DMS114 treated with DMSO at 0.1 percent for 48 hours (cell line): ENCODE measurements around the gene ALPP.
"Not testable (repeated sequence)": the region's sequence is repeated elsewhere in the genome, so short reads cannot be mapped to it uniquely, and the experiment has no call there.

Experiments used
- DNase-seq: peaks from one replicate; lab custom pipeline; 2025; ENCODE audit not compliant: unreplicated experiment; lab: John Stamatoyannopoulos, UW

The ALPP gene

DNA sequence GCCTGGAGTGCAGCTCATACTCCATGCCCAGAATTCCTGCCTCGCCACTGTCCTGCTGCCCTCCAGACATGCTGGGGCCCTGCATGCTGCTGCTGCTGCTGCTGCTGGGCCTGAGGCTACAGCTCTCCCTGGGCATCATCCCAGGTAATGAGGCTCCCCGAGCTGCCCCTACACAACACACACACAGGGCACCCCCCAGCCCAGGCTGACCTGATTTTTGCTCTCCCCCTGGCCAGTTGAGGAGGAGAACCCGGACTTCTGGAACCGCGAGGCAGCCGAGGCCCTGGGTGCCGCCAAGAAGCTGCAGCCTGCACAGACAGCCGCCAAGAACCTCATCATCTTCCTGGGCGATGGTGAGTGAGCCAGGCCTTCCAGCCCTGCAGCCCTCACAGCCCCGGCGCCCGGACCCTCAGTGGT is at the start of gene ALPP:
ALPP (plus strand) TSS at position 17 of the 417 bp plus-strand sequence; CDS start at position 69, 52 bp downstream.
- not testable (repeated sequence) for DNase-seq

DNA sequence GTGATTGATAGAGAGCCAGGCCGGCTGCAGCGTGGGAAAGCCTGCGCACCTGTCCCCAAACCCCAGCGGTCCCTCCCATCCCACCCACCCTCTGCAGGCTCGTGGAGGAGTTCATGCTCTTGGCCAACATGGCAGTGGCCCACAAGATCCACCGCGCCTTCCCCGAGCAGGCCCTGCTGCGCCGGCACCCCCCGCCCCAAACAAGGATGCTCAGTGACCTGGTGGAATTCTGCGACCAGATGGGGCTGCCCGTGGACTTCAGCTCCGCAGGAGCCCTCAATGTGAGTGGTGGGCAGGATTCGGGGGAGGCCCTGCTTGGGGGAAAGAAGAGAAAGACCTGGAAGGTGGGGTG is 48.9 kb upstream of the ALPP start:
- no peak for DNase-seq

DNA sequence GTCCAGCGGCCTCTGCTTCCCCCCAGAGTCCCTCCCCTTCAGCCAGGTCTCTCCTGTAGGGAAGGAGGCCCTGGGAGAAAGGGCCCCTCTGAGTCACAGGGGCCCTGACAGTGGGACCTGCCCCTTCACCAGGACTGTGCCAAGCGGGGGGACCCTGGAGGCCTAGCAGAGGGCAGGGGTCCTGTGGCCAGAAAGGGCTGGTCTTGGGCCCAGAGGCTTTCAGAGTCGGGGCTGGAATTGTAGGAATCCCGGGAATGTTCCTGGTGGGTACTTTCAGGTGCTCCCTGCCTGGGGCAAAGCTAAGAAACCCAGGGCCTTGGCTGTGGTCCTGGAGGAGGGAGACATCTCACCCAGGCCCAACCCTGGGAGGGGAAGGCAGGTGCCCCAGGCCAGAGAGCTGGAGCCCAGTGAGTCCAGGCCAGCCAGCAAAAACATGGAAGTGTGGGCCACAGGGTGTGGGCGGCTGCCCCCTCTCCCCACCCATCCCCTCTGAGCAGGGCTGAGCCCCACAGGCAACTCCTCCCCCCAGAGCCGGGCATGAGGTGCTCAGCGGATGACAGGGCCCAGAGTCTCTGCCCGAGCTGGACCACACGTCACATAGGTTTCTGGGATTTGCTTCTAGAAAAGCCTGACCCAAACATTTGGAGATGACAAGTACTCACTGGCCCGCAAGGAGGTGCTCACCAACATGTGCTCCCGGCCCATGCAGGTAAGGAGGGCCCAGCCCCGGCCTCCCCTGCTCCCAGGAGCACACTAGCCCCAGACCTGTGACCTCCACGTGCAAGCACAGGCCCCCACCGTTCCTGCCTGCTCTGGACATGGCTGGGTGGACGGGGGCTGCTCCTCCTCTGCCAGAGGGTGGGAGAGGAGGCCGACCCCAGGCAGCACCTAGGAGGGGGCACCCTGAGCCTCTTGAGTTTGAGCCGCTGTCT is 48.2 kb upstream of the ALPP start:
- DNase-seq = no peak

DNA sequence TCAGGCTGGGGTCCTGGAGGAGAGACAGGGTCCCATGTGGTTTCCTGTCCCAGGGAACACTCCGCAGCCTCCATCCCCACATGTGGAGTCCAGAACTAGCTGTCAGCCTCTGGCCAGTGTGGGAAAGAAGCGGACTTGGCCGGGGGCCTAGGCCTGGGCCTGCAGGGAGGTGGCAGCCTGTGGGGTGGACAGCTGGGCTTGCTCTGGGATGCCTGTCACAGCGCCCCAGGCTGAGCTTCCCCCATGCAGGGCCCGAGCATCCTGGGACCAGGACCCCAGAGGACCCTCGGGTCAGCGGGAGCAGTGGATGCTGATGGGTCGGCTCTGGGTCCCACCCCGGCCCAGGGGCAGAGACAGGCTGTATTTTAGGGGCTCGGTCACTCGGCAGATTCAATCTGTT is 47.5 kb upstream of the ALPP start:
- not testable (repeated sequence) for DNase-seq

DNA sequence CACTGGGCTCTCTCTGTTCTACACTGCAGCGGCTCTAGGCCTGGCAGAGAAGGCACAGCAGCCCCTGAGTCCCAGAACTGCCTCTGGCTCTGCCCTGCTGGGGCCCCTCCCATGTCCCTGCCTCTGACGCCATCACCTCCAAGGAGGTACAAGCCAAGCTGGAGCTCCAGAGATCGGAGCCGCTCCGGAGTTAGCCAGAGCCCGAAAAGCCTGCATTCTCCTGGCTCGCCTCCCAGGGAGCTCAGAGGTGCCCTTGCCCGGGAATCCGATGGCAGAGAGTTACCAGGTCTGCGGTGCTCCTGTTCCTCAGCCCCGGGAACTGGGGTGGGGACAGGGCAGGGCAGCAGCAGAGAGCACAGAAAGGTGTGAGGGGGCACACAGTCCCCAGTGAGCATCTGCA is 46.9 kb upstream of the ALPP start:
- DNase-seq = not testable (repeated sequence)

DNA sequence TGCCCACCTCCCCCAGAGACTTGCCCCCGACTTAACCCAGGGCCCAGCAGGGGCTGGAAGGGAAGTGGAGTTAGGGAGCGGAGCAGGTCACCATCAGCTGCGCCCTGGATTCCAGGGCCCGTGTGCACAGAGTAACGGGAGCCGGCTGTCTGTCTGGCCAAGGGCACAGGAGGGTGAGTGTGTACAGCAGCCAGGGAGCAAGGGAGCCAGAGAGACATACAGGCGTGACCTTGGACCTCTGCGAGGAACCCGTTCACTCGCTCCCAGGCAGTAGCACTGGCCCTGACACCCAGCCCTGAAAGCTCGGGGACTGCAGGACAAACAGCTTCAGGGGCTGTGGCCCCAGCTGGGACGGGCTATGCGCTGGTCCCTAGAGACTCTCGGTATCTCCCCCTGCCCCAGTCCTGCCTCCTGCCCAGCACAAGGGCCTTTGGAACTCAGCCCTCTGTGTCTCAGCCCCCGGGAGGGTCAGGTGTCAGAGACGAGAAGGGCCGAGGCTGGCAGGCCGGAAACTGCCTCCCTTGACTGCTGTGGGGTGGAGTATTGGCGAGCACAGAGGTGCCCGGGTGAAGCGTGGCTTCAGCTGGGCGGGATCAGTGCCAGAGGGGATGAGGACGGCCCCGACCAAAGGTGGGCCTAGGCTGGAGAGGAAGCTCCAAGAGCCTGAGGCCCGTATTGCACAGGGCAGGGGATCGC is 46.2 kb upstream of the ALPP start:
- not testable (repeated sequence) for DNase-seq

DNA sequence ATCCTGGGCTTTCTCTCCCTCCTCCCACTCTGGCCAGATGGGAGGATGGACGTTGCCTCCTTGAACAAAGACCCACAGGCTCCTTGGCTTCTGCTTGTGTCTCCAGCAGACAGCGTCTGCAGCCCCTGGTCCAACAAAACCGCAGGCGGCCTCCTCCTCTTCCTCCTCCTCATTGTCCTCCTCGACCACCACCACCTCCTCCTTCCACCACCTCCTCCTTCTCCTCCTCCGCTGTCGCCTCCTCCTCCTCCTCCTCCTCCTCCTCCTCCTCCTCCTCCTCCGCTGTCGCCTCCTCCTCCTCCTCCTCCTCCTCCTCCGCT is 45.7 kb upstream of the ALPP start:
- no peak for DNase-seq

DNA sequence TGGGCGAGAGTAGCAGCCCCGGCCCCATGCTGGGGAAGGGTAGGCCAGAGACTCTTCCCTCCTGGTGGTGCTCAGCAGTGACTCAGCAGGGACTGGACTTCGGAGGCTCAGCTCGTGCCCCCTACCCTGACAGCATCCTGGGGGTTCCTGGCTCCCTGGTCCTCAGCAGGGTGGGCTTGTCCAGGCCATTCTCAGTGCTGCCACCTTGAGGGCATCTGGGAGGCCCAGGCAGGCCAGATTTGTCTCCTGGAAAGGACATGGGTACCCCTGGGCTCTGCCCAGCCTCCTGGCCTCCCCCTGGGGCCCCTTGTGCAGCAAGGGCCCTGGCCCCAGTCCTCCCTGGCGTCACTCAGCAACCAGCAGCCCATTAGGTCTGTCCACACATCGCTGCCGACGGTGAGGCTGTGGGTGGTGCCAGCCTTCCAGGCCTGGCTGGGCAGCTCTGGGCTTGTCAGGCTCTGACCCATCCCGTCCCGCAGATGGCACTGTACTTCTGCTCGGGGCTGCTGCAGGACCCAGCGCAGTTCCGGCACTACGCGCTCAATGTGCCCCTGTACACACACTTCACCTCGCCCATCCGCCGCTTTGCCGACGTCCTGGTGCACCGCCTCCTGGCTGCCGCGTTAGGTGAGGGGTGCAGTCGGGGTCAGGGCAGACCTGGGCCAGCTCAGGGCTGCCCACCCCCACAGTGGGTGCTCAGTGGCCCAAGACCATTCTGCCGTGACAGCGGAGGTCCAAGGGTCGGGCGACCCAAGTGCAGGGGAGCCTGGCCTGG is 45.0 kb upstream of the ALPP start:
- DNase-seq = no peak

DNA sequence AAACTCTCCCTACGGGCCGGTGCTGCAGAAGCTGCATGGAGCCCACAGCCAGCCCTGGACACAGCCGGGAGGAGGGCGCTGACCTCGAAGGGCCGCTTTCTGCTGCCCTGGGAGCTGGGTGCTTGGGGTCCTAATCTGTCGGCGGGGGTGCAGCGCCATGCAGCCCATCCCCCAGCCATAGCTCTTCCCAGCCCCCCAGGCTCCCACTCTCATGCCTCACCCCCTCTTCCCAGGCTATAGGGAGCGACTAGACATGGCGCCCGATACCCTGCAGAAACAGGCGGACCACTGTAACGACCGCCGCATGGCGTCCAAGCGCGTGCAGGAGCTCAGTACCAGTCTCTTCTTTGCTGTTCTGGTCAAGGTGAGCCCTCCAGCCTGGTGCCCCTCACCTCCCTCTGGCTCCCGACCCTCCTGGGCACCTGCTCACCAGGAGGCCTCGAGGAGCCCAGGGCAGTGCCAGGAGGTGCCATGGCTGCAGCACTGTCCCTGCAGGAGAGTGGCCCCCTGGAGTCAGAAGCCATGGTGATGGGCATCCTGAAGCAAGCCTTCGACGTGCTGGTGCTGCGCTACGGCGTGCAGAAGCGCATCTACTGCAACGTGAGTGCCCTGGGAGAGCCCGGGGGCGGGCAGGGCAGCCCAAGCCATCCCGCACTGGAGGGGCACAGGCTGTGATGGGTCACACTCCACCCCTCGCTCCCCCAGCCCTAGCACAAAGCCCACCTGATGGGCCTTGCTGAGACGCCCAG is 44.2 kb upstream of the ALPP start:
- not testable (repeated sequence) for DNase-seq

DNA sequence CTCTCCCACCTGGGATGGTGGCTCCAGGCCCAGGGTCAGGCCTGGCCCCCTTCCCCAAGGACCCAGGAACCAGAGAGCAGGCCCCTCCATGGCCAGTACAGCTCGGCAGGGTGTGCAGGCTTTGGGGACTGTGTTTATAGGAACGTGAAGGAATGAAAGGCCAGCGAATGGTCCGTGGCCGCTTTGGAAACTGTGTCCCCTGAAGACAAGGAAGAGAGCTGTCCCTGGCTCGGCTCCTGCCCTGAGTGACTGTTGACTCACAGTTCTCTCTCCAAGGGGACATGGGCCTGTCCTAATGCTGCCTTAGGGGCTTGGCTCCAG is 43.7 kb upstream of the ALPP start:
- not testable (repeated sequence) for DNase-seq

DNA sequence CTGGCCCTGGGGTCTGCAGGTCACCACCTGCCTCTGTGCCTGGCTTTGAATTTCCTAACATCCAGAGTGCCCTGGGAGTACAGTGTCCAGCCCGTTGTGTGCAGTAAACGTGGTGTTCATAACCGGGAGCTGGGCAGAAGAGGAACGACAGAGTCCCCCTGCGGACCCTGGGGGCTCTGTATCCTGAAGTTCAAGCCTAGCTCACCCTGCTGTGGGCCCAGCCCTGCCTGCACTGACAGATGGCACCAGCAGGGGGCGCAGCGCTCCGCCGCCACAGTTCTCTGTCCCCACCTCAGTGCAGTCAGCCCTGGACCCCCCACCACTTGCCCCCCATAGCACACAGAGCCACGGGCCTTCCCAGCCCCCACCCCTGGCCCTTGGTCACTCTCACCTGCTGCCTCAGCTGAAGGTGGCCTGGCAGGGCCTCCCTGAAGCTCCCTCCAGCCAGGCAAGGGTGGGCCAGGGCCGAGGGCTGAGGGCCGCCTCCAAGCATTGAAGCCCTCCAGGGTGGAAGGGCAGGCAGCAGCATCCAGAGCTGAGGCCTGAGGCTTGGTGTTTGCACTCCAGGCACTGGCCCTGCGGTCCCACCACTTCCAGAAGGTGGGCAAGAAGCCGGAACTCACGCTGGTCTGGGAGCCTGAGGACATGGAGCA is 43.2 kb upstream of the ALPP start:
- DNase-seq = not testable (repeated sequence)

DNA sequence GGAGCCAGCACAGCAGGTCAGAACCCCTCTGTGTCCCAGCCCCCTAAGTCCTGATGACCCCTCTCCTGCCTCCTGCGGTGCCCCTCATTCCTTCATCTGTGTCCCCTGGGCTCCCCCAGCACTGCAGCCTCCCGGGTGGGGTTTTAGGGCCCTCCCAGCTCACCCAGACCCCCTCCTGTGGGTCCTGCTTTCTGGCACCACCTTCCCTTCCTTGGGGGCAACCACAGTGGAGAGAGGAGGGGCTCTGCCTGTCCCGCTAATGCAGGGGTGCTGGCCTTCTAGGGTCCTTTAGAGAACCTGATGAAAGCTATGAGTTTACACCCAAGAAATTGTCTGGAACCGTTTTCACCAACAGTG is 42.7 kb upstream of the ALPP start:
- no peak for DNase-seq

DNA sequence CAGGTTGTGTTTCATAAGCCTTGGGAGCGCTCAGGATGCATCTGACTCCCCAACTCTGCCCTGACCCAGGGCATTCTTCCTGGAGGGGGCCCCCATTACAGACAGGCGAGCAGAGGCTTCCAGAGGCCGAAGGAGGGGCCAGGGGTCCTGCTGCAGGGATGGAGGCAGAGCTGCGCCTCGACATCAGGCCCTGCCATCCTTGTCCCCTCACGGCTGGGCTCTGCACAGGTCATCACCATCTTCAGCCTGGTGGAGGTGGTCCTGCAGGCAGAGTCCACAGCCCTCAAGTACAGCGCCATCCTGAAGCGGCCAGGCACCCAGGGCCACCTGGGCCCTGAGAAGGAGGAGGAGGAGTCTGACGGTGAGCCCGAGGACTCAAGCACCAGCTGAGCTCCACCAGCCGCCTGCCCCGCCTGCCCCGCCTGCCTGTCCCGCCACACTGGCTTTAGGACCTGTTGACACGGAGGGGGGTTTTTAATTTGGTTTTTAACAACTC is 42.3 kb upstream of the ALPP start:
- no peak for DNase-seq

DNA sequence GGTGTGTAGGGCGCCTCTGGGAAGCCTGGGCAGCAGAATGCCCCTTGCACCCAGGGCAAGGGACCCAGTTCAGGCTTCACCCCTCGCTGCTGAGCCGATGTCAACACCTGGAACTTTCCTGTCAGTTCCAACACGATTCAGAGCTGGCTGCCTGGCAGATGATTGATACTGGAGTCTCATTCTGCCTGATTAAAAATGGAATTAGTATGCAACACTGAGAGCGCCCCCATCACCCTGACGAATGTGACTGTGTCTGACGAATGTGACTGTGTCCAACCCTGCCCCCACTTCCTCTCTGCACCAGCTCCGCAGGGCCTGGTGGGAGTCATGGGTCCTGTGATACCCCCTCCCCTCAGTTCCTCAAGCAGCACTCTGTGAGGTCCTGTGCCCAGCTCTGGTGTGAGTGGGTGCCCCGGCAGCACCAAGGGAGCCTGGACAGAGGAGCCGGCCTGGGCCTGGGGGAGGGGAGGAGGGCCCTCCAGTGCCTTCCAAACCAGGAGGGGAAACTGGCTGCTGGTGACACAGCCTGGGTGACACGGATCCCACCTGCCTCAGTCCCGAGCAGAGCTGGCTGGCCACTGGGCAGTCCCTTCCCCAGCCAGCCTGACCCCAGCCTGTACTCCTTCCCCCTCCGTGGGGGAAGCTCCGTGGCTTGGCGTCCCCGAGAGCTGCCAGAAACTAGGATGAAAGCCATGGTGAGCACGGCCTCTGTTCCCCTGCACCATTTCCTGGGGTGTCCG is 41.4 kb upstream of the ALPP start:
- no peak for DNase-seq

DNA sequence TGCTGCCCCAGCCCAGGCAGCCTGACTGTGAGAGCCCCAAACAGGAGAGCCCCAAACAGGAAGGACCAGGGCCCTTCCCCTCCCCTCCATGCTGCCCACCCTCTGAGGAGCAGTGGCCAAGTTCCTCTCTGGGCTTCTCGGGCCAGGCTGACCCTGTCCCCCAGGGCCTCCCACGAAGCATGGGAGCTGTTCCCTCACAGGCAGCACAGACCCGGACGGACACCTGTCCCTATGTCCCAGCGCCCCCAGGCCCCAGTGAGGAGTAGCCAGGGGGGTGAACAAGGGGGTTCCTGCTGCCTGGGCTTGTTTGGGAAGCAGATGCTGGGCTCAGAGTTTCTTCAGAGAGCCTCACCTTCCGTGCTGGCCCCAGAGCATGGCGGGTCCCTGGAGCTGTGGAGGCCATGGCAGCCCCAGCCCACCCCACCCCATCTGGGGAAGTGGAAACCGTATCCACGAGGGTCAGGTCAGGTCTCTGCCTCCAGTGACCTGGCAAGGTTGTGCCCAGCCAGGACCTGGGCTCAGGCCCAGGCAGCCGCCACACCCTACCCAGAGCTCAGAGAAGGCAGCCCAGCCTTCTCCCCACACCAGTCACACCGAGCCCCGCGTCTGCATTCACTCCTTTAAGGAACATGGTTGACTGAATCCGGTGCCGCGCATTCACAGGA is 40.3 kb upstream of the ALPP start:
- DNase-seq = not testable (repeated sequence)

DNA sequence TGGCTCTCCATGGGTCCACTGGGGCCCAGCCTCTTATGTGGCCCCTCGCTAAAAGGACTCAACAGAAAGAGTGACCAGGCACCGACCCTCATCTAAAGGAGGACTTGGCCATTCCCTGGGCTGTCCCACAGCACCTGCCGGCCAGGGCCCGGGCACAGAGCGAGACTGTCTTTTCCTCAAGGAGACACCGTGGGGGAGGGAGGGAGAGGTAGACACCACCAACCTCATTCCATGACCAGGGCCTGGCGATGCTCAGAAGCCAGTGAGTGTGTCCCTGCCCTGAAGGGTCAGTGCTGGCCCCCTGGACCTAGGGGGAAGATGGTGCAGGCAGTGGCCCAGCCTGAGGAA is 39.8 kb upstream of the ALPP start:
- no peak for DNase-seq

DNA sequence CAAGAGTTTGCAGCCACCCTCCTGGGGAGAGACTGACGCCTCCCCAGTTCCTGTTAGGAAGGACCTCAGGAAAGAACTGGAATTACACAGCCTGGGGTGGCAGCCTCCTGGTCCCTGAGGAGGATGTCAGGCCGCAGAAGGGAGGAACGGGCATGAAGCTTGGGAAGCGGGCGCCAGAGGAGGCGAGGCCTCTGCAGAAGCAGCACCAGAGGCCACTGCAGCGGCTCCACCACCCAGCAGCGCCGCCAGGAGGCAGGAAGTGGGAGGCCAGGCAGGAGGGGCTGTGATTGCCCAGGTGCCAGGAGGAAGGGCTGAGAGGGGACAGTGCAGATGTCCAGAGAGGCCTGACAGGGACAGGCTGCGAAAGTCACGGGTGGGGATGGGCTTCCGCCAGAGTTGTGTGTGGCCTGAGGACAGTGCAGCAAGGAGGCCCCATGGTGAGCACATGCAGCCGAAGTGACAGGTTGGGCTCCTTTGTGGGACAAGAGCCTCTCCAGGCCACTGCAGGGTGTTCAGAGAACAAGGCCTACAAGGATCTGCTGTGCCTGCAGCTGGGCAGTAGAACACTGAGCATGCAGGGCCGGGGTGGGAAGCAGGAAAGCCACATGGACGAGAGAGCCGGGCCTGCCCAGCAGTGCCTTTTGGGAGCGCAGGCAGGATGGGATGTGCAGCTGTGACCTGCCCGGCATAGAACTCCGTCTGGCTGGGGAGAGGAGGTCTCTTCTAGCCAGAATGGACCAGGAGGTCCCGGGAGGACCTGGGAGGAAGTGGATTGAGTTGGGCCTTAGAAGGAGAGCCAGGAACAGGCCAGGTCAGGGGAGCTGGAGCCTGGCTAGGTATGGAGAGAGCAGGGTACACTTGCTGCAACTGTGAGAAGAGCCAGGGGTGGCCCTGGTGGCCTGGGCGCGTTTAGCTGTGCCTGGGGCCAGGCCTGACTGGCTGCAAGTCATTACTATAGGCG is 39.1 kb upstream of the ALPP start:
- no peak for DNase-seq
